Measurements from ENCODE around the gene PTPRN2.
"Not testable (repeated sequence)": the region's sequence is repeated elsewhere in the genome, so short reads cannot be mapped to it uniquely, and the experiment has no call there.

PTPRN2 gene

DNA sequence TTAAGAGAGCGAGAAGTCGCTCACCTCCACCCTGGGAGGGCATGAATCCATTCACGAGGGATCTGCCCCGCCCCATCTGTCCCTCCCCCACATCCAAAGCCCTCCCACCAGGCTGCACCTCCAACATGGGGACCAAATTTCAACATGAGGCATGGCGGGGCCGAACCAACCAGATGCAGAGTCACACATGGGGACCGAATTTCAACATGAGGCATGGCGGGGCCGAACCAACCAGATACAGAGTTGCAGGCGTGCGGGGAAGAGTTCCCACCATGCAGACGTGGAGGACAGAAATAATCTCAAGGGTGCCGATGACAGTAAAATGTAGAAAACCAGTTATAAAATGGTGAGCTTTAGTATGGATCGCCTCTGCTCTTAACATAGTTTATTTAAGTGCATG is 686.5 kb downstream of the PTPRN2 start:
- no peak for DNase-seq

DNA sequence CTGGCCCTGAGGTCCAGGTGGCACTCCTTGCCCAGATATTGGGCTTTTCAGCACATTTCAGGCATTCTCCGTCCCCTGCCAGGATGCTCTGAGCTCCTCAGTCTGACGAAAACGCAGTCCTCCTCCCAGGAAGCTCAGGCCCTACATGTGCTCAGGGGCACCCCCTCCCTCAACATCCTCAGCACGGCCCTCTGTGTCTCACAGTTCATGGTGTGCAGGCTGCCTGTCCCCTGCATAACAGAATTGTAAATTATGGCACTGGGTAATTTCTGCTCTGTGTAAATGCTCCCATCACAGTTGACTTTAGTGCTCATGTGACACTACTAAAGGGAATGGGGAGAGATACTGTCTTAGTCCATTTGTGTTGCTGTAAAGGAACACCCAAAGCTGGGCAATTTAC is 687.1 kb downstream of the PTPRN2 start:
- DNase-seq = no peak

DNA sequence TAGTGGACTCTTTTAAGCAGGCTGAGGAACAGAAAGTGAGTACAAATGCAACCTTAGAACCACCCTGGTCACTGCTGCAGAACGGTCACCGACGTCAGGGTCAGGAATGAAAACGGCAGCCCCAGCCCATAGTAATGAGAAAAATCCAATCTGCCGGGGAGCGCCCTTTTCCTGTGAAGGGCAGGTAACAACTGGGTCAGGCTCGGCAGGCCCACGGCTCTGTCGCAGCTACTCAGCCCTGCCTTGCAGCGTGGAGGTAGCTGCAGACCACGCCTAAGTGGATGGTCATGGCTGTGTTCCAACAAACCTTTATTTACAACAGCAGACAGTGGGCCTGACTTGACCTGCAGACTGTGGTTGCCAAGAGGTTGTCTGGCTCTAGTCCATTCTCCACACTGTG is 687.6 kb downstream of the PTPRN2 start:
- DNase-seq = no peak

DNA sequence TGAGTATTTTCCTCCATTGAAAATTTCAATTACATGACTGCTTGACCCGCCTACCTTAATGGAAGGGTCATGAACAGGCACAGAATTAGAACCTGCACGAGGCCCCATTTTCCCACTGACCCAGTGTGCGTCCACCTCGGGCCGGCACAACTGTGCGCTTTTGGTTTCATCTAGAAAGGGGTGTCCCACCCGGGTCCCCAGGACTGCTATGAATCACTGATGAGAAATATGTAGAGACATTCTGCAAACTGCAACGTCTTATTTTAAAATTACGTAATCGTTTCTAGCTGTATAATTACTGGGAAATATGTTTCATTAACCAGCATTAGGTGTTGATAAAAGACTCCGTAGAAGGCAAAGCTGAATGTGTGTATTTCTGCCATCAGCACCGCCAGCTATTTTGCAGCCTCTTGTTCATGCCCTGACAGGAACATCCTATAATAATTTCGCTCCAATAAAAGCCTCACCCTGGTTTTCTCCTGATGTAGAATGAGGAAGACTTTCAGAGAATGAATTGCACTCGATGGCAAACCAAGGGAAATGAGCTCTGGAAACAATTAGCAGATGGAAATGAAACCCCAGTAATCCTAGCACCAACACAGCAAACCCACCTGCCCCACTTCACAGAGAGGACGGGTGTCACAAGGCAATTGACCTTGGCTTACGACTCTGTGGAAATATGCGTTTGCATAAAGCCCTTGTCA is 688.7 kb downstream of the PTPRN2 start:
- no peak for DNase-seq

DNA sequence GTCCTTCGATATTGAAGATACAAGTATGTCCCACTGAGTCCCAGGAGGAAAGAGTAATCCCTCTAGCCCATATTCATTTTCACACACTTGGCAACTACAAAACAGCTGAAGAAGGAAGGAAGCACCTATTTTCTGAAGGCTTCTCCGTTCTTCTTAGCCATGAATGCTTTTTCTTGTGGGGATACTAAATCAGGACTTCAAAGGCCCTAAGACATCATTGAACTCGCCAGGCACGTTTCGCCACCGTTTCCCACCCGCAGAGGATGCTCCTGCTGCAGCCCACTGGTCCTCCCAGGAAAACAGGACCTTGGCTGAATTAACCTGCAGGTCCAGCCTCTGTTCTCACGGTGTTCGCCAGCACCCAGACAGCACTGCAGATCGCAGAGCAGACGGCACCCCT is 689.4 kb downstream of the PTPRN2 start:
- no peak for DNase-seq

DNA sequence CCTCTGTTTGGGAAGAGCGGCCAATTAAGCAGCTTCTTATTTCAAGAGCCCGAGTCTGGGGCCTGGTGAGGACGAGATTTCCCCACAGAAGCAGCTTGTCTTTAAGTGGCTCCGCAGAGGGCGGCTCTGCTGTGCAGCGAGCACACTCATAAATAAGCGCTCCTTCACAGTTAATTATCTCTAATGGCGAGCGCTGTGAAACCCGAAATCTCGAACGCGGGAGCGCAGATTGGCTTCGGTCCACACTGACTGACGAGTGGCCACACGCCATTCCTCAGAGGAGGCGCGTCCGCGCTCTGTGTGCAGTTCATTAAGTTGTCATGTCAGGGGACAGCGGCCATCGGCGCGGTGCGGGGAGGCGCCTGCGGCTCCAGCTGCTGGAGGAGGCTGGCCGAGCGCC is 689.9 kb downstream of the PTPRN2 start:
- DNase-seq = no peak

DNA sequence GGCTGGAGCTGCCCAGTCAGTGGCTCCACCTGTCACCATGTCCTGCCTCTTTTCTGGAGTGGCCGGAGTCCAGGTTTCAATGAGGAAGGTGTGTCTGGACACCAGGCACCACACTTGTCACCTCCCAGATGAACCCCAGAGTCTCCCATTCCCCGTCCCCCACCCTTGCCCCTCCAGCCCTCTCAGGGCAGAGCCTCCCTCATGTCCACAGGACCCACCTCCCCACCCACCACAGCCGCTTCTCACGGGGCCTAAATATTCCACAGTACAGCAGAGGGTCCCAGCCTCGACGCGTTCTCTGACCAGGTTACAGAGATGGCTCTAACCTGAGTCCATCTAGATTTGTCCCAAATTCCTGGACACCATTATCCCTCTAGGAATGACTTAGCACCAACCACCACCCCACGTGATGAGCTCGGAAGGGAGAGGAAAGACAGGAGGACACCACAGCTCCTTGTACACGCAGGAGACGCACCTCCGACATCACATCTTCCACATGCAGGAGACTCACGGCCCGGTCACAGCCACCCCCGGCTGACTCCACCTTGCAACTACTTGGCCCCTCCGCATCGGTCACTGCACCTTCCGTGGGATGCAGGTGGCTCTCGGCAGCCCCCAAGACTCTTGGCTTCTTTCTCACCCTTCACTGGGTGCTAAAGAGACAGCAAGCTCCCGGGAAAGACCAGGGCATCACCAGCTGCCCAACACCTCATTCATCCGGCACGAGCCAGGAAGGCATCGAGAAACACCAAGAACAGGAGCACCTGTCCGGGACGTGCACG is 690.7 kb downstream of the PTPRN2 start:
- no peak for DNase-seq

DNA sequence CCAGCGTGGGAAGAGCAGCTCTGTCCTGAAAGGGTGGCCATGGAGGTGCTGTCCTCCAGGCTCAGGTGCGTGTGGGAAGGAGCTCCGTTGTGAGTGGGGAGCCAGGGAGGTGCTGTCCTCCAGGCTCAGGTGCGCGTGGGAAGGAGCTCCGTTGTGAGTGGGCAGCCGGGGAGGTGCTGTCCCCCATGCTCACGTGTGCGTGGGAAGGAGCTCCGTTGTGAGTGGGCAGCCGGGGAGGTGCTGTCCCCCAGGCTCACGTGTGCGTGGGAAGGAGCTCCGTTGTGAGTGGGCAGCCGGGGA is 691.3 kb downstream of the PTPRN2 start:
- DNase-seq = not testable (repeated sequence)

DNA sequence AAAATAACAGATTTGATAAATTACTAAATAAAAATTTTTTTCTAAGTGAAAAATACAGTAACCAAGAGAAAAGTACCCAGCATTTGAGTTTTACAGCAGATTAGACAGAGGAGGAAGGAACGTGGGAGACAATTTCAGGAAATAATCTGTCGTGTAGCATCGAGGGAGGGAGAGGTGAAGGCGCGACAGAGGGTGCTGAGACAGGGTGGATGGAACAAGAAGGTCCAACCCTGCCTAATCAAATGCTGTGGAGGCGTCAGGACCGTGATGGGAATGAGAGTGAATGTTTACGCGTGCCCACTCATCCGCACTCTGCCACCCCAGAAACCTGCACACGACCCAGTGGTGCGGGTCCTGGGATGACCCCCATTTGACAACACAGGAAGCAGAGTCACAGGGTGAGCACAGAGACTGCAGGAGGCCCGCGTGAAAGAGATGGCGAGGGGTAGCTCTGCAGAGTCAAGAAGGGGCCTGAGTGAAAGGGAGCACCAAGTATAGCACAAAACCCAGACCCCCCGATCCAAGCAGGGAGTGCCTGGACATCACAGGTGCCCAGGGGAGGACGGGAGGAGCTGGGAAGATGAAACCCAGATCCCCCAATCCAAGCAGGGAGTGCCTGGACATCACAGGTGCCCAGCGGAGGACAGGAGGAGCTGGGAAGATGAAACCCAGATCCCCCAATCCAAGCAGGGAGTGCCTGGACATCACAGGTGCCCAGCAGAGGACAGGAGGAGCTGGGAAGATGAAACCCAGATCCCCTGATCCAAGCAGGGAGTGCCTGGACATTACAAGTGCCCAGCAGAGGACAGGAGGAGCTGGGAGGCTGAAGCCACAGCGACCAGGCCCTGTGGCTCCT is 691.9 kb downstream of the PTPRN2 start:
- no peak for DNase-seq

DNA sequence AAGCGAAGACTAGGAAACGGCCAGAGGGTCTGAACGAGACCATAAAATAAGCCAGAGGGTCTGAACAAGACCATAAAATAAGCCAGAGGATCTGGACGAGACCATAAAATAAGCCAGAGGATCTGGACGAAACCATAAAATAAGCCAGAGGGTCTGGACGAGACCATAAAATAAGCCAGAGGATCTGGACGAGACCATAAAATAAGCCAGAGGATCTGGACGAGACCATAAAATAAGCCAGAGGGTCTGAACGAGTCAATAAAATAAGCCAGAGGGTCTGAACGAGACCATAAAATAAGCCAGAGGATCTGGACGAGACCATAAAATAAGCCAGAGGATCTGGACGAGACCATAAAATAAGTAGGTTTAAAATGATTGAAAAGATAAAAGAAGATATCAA is 692.5 kb downstream of the PTPRN2 start:
- not testable (repeated sequence) for DNase-seq

DNA sequence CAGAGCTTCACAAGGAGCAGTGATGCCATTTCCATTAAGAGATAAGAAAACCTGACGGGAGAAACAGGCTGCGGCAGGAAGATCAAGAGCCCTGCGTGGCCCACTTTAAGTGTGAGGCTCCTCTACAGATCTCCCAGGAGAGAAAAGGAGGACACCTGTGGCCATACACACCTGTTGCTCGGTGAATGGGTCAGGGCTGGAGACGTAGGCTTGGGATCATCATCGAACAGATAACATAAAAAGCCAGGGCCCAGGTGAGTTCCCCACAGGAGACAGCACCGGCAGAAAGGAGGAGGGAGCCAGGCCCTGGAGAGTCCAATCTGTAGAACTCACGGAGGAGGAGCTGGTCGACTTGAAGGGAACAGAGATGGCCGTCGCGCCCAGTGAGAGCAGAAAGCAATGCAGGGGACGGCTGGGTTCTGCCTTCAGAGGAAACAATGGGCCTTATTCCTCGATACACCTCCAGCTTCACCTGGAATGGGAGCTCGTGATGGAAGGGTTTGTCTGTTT is 694.0 kb downstream of the PTPRN2 start:
- DNase-seq = no peak

DNA sequence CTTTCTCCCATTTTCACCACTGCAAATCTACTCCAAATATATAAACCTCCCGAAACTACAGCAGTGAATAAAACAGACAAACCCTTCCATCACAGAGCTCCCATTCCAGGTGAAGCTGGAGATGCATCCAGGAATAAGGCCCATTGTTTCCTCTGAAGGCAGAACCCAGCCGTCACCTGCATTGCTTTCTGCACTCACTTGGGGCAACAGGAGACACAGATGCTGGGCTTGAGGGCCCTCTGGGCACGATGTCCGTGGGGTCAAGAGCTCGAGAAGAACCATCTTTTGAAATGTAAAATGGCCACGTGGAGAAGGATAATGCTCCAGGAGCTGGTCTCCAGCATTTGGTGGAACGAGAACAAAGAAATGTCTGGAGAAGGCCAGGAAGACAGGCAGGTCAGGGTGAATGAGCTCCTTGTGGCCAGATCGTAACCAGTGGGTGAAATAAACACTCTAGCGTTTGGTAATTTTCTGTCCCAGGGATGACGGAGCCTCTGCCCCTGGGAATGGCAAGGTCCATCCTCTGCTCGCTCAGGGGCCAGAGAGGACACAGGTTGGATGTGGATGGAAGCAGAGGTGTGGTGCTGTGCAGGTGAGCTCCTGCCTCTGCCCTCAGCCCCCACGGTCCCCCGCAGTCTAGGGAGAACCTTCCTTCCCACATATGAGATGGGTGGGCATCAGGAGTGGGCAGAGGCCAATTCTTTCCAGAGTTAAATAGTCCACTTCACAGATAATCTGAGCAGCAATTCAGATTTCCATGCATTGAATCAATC is 694.7 kb downstream of the PTPRN2 start:
- no peak for DNase-seq

DNA sequence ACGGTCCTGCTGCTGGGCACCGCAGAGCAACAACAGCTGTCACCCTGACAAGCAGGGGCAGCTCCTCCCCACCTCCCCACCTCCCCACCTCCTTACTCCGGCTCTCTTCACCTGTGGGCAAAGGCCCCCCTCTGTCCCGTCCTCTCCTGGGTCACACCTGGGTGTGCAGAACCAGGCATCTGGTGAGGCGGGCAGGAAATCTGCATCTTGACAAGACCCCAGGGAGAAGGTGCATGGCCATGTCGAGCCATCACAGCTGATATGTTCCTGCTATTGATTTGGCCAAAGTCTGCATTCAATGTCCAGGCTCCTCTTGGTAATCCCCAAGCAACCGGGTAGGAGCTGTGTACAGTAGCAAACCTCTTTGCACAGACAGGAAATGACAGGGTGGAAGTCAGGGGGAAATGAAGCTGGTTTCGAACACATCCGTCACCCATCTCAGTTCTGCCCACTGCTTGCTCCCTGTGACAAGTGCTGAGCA is 696.7 kb downstream of the PTPRN2 start:
- no peak for DNase-seq

DNA sequence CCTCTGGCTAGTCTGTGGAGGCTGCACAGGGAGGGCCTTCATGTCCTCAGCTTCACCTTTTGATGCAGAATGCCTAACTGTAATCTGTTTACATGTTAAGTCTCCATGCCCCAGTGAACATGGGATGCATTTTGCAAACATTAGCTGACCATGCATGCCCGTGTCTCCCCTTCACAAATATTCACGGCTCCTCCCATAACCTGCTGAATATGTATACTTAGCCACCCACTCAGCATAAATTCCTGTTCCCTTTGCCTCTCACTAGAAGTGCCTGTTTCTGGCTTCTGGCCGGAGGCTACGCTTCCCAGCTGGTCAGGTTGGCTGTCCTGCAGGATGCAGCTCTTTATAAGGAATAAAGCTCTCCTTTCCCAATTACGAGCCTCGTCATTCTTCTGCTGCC is 698.1 kb downstream of the PTPRN2 start:
- no peak for DNase-seq

DNA sequence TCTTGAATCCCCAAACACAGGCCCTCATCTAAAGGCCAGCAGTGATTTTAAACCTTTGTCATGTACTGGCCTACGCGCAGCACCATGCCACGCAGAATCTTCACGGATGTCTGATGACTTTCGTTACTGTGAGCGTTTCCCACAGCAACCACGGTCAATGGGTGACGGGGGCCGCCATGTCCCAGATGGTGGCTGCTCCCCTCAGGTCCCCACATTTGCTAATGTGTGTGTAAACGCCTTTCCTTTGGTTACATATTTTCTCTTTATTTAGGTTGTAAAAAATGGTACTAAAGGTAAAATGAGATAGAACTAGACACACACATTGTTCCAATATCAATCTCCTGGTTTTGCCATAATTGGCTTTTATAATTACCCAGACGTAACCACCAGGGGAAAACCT is 699.0 kb downstream of the PTPRN2 start:
- no peak for DNase-seq

DNA sequence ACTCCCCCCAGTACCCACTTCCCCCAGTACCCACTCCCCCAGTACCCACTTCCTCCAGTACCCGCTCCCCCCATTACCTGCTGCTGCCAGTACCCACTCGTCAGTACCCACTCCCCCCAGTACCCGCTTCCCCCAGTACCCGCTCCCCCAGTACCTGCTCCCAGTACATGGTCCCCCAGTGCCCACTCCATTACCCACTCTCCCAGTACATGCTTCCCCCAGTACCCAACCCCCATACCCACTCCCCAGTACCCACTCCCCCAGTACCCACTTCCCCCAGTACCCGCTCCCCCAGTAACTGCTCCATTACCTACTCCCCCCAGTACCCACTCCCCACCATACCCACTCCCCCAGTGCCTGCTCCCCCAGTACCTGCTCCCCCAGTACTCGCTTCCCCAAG is 700.2 kb downstream of the PTPRN2 start:
- DNase-seq = no peak

DNA sequence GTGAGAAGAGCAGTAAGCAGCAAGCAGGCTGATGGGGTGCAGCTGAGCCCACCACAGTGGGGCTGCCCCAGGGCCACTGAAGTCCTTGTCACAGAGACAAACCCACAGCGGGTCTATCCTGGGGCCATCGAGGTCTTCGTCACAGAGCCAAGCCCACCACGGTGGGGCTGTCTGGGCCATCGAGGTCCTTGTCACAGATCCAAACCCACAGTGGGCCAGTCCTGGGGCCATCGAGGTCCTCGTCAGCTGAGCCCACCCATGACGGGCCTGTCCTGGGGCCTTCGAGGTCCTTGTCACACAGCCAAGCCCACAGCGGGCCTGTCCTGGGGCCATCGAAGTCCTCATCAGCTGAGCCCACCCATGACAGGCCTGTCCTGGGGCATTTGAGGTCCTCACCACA is 700.9 kb downstream of the PTPRN2 start:
- DNase-seq = no peak

DNA sequence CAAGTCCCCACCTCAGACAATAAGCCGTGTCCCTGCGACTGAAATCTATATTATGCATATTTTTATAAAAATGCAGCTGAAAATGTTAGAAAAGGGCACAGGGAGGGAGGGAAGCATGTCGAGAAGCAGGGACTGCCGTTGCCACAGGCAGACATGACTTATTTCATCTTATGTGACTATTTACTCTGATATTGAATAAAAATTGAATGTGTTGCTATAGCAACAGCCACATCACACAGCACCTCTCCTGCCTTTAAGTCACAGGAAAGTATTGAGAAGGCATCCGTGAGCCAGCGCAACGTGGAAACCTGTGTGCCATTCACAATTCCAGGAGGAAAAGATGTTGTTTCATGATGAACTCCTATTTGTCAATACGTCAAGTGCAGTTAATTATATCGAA is 701.4 kb downstream of the PTPRN2 start:
- no peak for DNase-seq

DNA sequence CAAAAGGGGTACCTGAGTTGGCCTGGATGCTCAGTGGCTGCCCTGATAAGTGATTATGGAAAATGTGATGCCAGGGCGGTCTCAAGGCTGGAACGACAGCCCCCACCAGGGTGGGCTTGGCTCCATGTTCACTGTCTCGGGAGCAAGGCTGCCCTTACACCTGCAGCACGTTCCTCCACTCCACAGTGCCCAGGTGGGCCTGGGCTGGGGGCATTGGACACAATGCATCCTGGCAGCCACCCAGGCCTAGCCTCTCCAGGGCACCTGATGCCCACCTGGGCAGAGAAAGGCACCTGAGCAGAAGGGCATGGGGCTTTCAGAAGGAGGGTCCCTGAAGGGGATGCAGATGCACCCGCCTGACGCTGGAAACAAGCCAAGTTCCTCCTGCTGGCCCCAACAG is 702.5 kb downstream of the PTPRN2 start:
- DNase-seq = no peak

DNA sequence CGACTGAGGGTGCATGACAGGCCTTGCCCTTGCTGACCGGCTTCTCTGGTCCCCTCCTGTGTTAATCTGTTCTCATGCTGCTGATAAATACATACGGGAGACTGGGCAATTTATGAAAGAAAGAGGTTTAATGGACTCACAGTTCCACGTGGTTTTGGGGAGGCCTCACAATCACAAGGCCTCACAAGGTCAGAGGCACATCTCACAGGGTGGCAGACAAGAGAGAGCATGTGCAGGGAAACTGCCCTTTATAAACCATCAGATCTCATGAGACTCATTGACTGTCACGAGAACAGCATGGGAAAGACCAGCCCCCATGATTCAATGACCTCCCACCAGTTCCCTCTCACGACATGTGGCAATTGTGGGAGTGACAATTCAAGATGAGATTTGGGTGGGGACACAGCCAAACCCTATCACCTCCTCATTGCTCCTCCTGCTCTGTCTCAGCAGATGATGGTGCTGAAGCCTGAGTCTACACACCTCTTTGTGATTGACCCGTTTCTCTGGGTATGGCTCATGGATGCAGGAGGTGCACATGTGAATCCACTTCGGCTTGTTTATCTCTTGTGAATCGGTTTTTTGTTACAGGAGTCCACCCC is 703.1 kb downstream of the PTPRN2 start:
- DNase-seq = no peak

DNA sequence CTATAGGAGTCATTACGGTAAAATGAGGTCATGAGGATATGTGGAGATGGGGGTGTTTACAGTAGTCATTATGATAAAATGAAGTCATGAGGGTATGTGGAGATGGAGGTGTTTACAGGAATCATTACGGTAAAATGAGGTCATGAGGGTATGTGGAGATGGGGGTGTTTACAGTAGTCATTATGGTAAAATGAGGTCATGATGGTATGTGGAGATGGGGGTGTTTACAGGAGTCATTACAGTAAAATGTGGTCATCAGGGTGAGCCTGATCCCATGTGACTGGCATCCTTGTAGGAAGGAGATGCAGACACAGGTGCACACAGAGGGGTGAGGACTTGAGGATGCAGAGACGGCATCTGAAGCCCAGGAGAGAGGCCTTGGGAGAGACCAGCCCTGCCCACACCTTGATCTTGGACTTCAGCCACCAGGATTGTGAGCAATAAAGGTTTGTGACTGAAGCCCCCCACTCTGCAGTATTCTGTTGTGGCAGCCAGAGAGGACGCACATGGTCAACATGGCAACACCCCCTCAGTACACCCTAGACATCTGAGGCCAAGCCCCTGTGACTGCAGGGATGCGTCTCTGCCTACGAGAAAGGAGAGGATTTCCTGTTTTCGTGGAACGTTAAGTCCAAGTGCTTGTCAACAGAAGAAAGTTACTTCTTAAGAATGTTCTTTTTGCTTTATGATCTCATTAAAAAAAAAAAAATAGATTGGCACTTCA is 706.4 kb downstream of the PTPRN2 start:
- no peak for DNase-seq

DNA sequence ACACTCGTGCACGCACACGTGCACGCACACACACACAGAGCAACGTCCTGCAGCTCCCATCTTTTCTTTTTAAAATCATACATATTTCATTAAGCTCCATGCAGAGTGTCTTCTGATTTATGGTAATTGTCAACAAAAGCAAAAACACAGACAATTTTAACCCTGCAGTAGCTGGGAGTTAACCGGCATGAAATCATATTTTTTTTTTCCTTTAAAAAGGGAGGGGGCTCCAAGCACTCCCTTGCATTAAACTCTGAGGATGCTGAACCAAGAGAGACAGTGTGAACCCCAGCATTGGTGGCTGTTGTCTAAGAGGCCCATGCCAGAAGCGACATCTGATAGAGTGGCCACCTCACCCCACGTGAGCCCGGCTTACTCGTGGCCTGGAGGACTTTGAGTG is 708.2 kb downstream of the PTPRN2 start:
- DNase-seq = no peak
